Measurements from ENCODE around the gene PLEKHG7. TPM values are rescaled to one million over a fixed set of nuclear protein-coding genes. Genes with fewer than 3 reads are reported as not detected.

PLEKHG7 gene
- total and polyA plus RNA-seq, 11 donors, result 0.08 TPM; not detected in 10

DNA sequence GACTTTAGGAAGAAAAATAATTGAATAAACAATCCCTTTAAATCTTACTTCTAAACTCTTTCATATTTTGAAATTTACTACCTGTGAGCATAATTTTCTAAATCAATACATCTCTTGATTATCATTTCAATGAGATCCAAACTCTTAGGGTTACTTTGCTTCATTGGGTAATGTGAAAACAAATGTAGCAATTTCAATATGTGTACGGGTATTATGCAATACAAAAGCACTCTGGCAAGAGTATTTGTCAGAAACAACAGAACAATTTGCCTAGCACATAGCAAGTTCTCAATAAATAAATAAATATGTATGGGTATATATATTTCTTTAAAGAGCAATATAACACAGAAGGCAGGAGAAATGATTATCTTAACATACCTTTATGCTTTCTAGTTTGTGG lies 77.1 kb downstream of the PLEKHG7 start:
- intact Hi-C loops (cut with DNase I), result loop anchor here in 6 of 10 donors (5.0 to 10.0 kb wide), 6 partner anchors 145 to 645 kb away; partner anchors contain the start of gene EEA1 (in 3 of the 6)
- Histone ChIP-seq H3K36me3 (peaks cover 0 to 79% (median 57%) of the 10 kb centered on the region in 9 donors), H3K27me3 (no peaks in the 10 kb centered on the region), H3K9me3 (no peaks in the 10 kb centered on the region), H3K4me3 (no peak overlapping the region), H3K27ac (no peak overlapping the region), H3K4me1 (peaks cover 0 to 21% (median 2%) of the 10 kb centered on the region in 12 donors)
- 86 to 94% (median 91%) methylated on average over 1 of the region's 1 CpG for WGBS, 4 donors
- no peak for DNase-seq
- TF ChIP-seq POLR2A (IDR thresholded peaks at IDR 0.05), result no peak
- TF ChIP-seq, protein P1, sequence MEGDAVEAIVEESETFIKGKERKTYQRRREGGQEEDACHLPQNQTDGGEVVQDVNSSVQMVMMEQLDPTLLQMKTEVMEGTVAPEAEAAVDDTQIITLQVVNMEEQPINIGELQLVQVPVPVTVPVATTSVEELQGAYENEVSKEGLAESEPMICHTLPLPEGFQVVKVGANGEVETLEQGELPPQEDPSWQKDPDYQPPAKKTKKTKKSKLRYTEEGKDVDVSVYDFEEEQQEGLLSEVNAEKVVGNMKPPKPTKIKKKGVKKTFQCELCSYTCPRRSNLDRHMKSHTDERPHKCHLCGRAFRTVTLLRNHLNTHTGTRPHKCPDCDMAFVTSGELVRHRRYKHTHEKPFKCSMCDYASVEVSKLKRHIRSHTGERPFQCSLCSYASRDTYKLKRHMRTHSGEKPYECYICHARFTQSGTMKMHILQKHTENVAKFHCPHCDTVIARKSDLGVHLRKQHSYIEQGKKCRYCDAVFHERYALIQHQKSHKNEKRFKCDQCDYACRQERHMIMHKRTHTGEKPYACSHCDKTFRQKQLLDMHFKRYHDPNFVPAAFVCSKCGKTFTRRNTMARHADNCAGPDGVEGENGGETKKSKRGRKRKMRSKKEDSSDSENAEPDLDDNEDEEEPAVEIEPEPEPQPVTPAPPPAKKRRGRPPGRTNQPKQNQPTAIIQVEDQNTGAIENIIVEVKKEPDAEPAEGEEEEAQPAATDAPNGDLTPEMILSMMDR (IDR thresholded peaks at IDR 0.05), result no peak
- ATAC-seq, result no peak

DNA sequence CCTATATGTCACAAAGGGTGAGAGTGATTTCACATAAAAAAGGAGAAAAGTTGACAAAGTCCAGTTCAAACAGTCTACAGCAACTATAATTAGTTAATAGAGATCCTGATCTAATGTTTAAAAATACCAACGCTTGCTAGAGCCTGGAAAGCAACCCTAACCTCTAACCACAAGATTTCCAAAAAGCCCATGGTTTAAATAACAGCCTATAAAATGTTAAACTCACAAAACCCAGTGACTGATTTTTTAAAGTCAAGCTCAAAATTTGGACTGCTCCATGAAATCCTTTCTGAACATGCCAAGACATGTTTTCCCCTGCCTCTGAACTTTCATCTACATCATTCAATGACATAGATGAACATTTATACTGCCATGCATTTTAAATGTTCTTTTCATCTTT lies 81.6 kb downstream of the PLEKHG7 start:
- ATAC-seq, result no peak
- peaks cover 0 to 30% (median 10%) of the 10 kb centered on the region in 12 donors for H3K4me1 ChIP-seq
- H3K27ac ChIP-seq, result peak overlapping the region in 1 of 12 donors; percentile 4
- DNase-seq, result no peak
- H3K27me3 ChIP-seq, result no peaks in the 10 kb centered on the region
- 36 to 57% (median 44%) methylated on average over 1 of the region's 1 CpG for WGBS, 4 donors
- H3K9me3 ChIP-seq, result no peaks in the 10 kb centered on the region
- TF ChIP-seq POLR2A (IDR thresholded peaks at IDR 0.05), result no peak
- TF ChIP-seq, protein P1 (IDR thresholded peaks at IDR 0.05), result no peak
- intact Hi-C loops (cut with DNase I), result loop anchor here in 6 of 10 donors (5.0 to 10.0 kb wide), 6 partner anchors 140 to 640 kb away; partner anchors contain the start of gene EEA1 (in 3 of the 6)
- H3K36me3 ChIP-seq, result peaks cover 0 to 44% (median 18%) of the 10 kb centered on the region in 9 donors
- no peak overlapping the region for H3K4me3 ChIP-seq

DNA sequence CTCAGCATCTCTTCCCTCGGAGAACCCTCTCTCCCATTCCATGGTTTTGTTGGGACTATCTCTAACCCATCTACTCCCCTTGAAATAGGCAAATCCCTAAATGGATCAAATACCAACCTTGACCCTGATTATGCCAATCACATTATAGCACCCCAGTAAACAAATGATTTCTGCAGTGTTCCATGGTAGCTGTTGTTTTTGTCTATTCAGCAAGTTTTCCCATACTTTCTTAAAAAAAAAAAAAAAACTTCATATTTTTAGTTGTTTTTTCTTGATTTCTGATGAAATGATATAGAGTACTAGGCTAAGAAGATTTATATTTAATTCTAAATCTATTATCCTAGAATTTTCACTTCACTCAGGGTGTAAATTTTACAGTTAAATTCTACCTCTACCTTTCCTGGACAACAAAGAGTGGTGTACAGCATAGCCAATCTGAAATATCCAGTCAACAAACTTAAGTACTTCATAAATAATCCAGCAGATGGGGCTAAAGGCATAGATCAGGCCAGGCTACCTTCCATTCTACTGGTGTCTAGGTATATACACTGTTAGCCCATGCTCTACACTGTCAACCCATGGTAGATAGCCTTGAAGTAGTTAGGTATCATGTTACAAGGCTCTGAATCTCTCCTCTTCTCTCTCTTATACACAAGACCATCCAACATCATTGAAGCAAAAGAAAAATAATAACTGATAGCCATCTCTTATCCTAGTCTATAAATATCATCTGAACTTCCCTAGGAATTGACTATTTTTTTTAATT lies 82.2 kb downstream of the PLEKHG7 start:
- 78 to 86% (median 84%) methylated on average over 1 of the region's 1 CpG for WGBS, 4 donors
- TF ChIP-seq, protein P1 (IDR thresholded peaks at IDR 0.05), result peak; percentile 38 to 70 (median 60)
- no peak for TF ChIP-seq POLR2A (IDR thresholded peaks at IDR 0.05)
- intact Hi-C loops (cut with DNase I), result loop anchor here in 6 of 10 donors (5.0 to 10.0 kb wide), 9 partner anchors 140 to 1317 kb away; partner anchors contain the start of gene EEA1 (in 4 of the 6)

DNA sequence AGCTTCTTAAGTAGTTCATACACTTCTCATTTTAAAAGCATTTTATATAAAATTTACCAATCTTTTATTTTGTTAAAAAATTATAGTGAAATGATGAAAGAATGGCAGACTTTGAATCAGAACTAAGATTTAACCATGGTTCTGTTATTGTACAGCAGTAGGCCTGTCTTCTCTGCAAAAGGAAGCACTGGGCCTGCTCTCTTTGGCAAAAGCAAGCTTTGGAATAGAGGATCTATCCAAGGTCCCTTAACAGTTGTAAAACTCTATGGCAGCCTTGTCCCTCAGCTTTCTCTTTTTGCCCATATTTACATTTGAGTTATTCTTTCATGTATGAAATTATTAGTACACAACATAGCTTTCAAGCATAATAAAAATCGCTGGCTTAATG lies 82.8 kb downstream of the PLEKHG7 start:
- peak in 2 of 4 donors; percentile 38 to 41 for ATAC-seq
- WGBS, 4 donors, result 94 to 100% (median 100%) methylated on average over 1 of the region's 1 CpG
- Histone ChIP-seq H3K27me3 (no peaks in the 10 kb centered on the region), H3K4me1 (peaks cover 0 to 25% (median 10%) of the 10 kb centered on the region in 12 donors), H3K9me3 (peaks cover 0 to 5% (median 0%) of the 10 kb centered on the region in 12 donors), H3K36me3 (peaks cover 0 to 33% (median 20%) of the 10 kb centered on the region in 9 donors), H3K4me3 (no peak overlapping the region), H3K27ac (no peak overlapping the region)
- intact Hi-C loops (cut with DNase I), result loop anchor here in 6 of 10 donors (5.0 to 10.0 kb wide), 9 partner anchors 139 to 1317 kb away; partner anchors contain the start of gene EEA1 (in 3 of the 6)
- TF ChIP-seq, protein P1 (IDR thresholded peaks at IDR 0.05), result no peak
- TF ChIP-seq POLR2A (IDR thresholded peaks at IDR 0.05), result no peak
- no peak for DNase-seq

More for the DNA sequence above, 82.2 kb downstream of the PLEKHG7 start:
- H3K27ac ChIP-seq, result peak overlapping the region in 1 of 12 donors; percentile 4
- peak in 1 of 5 donors; percentile 14 for DNase-seq
- no peaks in the 10 kb centered on the region for H3K27me3 ChIP-seq
- no peaks in the 10 kb centered on the region for H3K9me3 ChIP-seq
- peaks cover 0 to 25% (median 10%) of the 10 kb centered on the region in 12 donors for H3K4me1 ChIP-seq
- peaks cover 0 to 38% (median 20%) of the 10 kb centered on the region in 9 donors for H3K36me3 ChIP-seq
- peak; percentile 83 to 95 (median 93) for ATAC-seq
- H3K4me3 ChIP-seq, result no peak overlapping the region
